Loucy (cell line): ENCODE results near the gene COG8.

Experiments used
- H2AFZ ChIP-seq: fragments of 200-600 bp; sonication (generic); 2 replicates; pipeline ENCODE4 v1.6.0; 2016; ENCODE audit warnings: antibody characterized with exemption, mild to moderate bottlenecking, low read length, moderate library complexity
- H3F3A ChIP-seq: fragments of 200-600 bp; 2 replicates; pipeline ENCODE4 v1.6.0; 2016; ENCODE audit warnings: antibody characterized with exemption, low read depth, mild to moderate bottlenecking
- H3K27me3 ChIP-seq: fragments of 200-600 bp; sonication (generic); 2 replicates; pipeline ENCODE4 v1.6.1; 2014; ENCODE audit warnings: low read length, mild to moderate bottlenecking; ENCODE audit not compliant: insufficient read depth, poor library complexity, severe bottlenecking
- H3K36me3 ChIP-seq: fragments of 200-600 bp; sonication (generic); 2 replicates; pipeline ENCODE4 v1.6.1; 2016; ENCODE audit warnings: low read length; ENCODE audit not compliant: insufficient read depth
- H3K4me1 ChIP-seq: fragments of 200-600 bp; sonication (generic); 2 replicates; pipeline ENCODE4 v1.5.1; 2014; ENCODE audit warnings: low read length, mild to moderate bottlenecking; ENCODE audit not compliant: insufficient read depth, poor library complexity, severe bottlenecking
- H3K4me2 ChIP-seq: fragments of 200-600 bp; sonication (generic); 2 replicates; pipeline ENCODE4 v1.6.0; 2014; ENCODE audit warnings: antibody characterized with exemption, low read length, low read depth, mild to moderate bottlenecking; ENCODE audit not compliant: poor library complexity, severe bottlenecking
- H3K4me3 ChIP-seq: fragments of 200-600 bp; sonication (generic); 2 replicates; pipeline ENCODE4 v1.5.1; 2014; ENCODE audit warnings: low read length, mild to moderate bottlenecking, mixed read lengths; ENCODE audit not compliant: poor library complexity, severe bottlenecking
- H3K79me2 ChIP-seq: fragments of 200-600 bp; sonication (generic); 2 replicates; pipeline ENCODE4 v1.6.1; 2014; ENCODE audit warnings: low read length; ENCODE audit not compliant: insufficient read depth
- H3K9ac ChIP-seq: fragments of 200-600 bp; sonication (generic); 2 replicates; pipeline ENCODE4 v1.6.0; 2014; ENCODE audit warnings: mild to moderate bottlenecking, low read depth, low read length, moderate library complexity; ENCODE audit not compliant: poor library complexity, severe bottlenecking
- H3K9me2 ChIP-seq: fragments of 200-600 bp; sonication (generic); replicated peaks from 2 replicates; pipeline ENCODE4 v1.6.1; 2016; ENCODE audit warnings: low read depth, low read length, mixed read lengths
- H3K9me3 ChIP-seq: fragments of 200-600 bp; sonication (generic); 2 replicates; pipeline ENCODE4 v1.6.1; 2014; ENCODE audit warnings: mild to moderate bottlenecking, antibody characterized with exemption, low read length, low read depth; ENCODE audit not compliant: insufficient read depth
- H4K20me1 ChIP-seq: fragments of 200-600 bp; sonication (generic); 2 replicates; pipeline ENCODE4 v1.6.0; 2014; ENCODE audit warnings: antibody characterized with exemption, low read length, mild to moderate bottlenecking; ENCODE audit not compliant: insufficient read depth, poor library complexity, severe bottlenecking
- EZH2phosphoT487 ChIP-seq: fragments of 200-600 bp; IDR thresholded peaks from 2 replicates; pipeline ENCODE4 v1.6.1; 2018; ENCODE audit warnings: antibody characterized with exemption, mild to moderate bottlenecking, moderate library complexity, borderline replicate concordance
- TF ChIP-seq, protein P1 (sequence below): fragments of 200-600 bp; sonication (generic); conservative IDR thresholded peaks from 2 replicates; pipeline ENCODE4 v1.5.1; 2014; ENCODE audit warnings: mild to moderate bottlenecking, antibody characterized with exemption, low read length

Gene COG8

DNA sequence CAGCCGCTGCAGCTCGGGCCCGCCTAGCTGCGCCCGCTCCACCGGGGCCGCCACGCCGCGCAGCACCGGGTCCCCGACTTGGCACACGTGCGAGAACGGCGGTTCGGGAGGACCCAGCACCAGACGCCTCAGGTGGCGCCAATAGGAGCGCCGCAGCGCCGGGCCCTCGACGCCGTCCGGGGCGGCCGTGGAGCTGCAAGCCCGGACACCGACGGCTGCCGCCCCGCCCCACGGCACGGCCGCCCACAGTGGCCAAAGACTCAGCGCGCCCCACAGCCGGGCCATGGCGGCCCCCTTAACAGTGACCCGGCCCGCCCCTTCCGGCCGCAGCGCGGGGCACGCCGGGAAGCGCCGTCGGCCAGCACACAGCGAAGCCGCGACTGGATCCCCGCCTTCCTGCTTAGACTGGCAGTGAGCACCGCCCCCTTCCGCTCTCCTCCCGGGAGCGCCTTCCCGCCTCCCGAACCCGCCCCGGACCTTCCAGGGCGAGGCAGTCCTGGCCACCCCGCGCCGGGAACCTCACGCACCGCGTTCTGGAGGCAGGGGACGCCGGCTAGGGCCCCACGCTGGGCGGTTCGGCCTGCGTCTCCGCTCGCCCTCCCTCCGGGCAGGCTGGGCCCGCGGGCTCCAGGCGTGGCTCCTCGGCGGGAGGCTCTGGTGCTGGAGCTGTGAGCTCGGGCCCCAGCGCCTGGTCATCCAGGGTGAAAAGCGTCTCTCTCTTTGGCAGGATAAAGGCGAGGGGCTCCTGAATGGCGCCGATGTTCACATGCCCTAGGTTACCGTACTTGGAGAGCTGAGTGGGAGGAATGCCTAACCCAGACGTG, 8.9 kb downstream of the COG8 start, which contains the start of gene PDF:
TSS of gene PDF (minus strand) at position 303 of the 824 bp plus-strand sequence. CDS start at position 285, 18 bp downstream.
- Histone ChIP-seq H3K79me2 (peaks cover 60% of the 10 kb centered on the region), H3K4me1 (peaks cover 33% of the 10 kb centered on the region), H3K4me2 (peak within 1 kb of the TSS; percentile 99), H3K9ac (peak within 1 kb of the TSS; percentile 94), H3F3A (peaks cover 7% of the 10 kb centered on the region; the same call in 1 of the 2 replicates), H4K20me1 (peaks cover 40% of the 10 kb centered on the region), H3K36me3 (peaks cover 21% of the 10 kb centered on the region; the same call in 1 of the 2 replicates), H3K4me3 (peak within 1 kb of the TSS; percentile 87), H2AFZ (peak within 1 kb of the TSS; percentile 86), H3K9me2 (no peaks in the 10 kb centered on the region), H3K9me3 (no peaks in the 10 kb centered on the region), H3K27me3 (no peaks in the 10 kb centered on the region)
- TF ChIP-seq EZH2phosphoT487 = no peak
- TF ChIP-seq, protein P1, sequence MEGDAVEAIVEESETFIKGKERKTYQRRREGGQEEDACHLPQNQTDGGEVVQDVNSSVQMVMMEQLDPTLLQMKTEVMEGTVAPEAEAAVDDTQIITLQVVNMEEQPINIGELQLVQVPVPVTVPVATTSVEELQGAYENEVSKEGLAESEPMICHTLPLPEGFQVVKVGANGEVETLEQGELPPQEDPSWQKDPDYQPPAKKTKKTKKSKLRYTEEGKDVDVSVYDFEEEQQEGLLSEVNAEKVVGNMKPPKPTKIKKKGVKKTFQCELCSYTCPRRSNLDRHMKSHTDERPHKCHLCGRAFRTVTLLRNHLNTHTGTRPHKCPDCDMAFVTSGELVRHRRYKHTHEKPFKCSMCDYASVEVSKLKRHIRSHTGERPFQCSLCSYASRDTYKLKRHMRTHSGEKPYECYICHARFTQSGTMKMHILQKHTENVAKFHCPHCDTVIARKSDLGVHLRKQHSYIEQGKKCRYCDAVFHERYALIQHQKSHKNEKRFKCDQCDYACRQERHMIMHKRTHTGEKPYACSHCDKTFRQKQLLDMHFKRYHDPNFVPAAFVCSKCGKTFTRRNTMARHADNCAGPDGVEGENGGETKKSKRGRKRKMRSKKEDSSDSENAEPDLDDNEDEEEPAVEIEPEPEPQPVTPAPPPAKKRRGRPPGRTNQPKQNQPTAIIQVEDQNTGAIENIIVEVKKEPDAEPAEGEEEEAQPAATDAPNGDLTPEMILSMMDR = no peak

DNA sequence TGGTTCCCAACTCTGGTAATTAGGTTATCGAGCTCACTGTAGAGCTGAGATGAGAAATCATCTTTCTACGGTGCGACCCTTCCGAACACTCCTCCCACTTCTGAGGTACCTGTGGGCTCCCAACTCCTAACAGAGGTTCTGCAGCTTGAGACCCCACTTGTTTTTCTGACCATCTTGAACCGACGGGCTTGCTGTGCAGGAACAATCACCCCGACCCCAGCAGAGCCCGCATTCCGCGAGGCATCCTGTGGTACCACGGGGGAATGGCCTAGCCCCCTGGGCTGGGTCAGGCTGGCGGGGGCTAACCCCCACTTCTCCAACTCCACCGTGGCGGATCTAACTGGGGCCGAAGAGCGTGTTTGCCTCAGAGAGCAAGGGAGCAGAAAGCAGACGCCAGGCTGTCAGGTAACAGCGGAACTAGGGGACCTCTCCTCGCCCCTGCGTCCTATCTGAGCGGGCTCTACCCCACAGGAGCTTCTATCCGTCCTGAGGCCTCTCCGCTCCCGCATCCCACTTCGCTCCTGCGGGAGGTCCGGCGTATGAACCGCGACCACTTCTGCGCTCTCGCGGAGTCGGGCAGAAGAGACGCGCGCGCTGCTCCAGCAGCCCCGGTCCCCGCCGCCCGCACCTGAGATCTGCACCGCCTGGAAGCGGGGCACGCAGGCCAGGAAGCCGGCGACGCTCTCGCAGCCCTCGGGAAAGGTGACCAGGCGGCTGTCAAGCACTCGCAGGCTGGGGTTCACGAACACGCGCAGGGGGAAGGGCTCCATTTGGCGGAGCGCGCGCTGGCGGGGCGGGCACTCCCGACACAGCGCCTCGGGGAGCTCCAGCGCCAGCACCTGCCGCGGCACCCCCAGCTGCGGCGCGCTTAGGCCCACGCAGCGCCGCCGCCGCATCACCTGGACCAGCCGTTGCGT, 9.7 kb downstream of the COG8 start:
- peaks cover 22% of the 10 kb centered on the region; the same call in 1 of the 2 replicates for H3K36me3 ChIP-seq
- peak overlapping the region; percentile 99 for H3K4me2 ChIP-seq
- no peak for TF ChIP-seq EZH2phosphoT487
- TF ChIP-seq, protein P1 = no peak
- H3K4me1 ChIP-seq = peaks cover 38% of the 10 kb centered on the region
- H3F3A ChIP-seq = peaks cover 7% of the 10 kb centered on the region; the same call in 1 of the 2 replicates
- H3K27me3 ChIP-seq = no peaks in the 10 kb centered on the region
- H3K9me2 ChIP-seq = no peaks in the 10 kb centered on the region
- peak overlapping the region; percentile 94 for H3K9ac ChIP-seq
- H3K79me2 ChIP-seq = peaks cover 69% of the 10 kb centered on the region
- peak overlapping the region; percentile 87 for H3K4me3 ChIP-seq
- no peaks in the 10 kb centered on the region for H3K9me3 ChIP-seq
- peaks cover 46% of the 10 kb centered on the region for H4K20me1 ChIP-seq
- peak overlapping the region; percentile 72; the same call in 1 of the 2 replicates for H2AFZ ChIP-seq

DNA sequence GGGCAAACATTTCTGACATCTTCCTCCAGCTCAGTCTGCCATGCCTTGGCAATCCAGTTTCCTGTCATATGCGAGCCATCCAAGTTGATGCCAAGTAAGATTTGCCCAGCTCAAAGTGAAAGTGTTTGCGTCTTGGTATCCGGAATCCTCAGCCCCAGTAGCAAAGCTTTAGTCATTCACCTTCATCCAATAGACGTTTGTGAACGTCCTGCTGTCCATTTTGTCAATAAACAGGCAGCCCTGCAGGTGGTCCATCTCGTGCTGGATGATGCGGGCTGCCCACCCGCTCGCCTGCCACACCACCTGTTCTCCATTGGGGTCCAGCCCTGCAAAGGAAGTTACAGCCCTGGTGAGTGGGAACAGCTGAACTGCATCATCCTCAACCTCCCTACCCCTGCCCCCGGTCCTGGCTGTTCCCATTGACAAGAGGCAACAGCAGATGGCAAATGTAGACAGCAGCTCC, 10.5 kb downstream of the COG8 start:
- no peak overlapping the region for H2AFZ ChIP-seq
- peak overlapping the region; percentile 94 for H3K9ac ChIP-seq
- TF ChIP-seq EZH2phosphoT487 = no peak
- TF ChIP-seq, protein P1 = no peak
- no peaks in the 10 kb centered on the region for H3K27me3 ChIP-seq
- peak overlapping the region; percentile 99 for H3K4me2 ChIP-seq
- H3K79me2 ChIP-seq = peaks cover 75% of the 10 kb centered on the region
- H3K9me3 ChIP-seq = no peaks in the 10 kb centered on the region
- H3K4me1 ChIP-seq = peaks cover 40% of the 10 kb centered on the region
- H4K20me1 ChIP-seq = peaks cover 50% of the 10 kb centered on the region
- peak overlapping the region; percentile 87 for H3K4me3 ChIP-seq
- H3K9me2 ChIP-seq = no peaks in the 10 kb centered on the region
- peaks cover 7% of the 10 kb centered on the region; the same call in 1 of the 2 replicates for H3F3A ChIP-seq
- H3K36me3 ChIP-seq = peaks cover 22% of the 10 kb centered on the region; the same call in 1 of the 2 replicates
